Spleen (tissue), 7 donors: ENCODE measurements around the gene CEP250.

Experiments
- CTCF ChIP-seq, 11 experiments: fragments of 200-600 bp in 7 of 11; fragments of 450-650 bp in 4 of 11; sonication (generic) in 4 of 11; IDR thresholded peaks in 8 of 11; conservative IDR thresholded peaks in 3 of 11; 1 replicate in 7 of 11; 2 replicates in 4 of 11; pipeline versions ENCODE4 v1.4.0 to v1.8.0; 2016 to 2021; ENCODE audit warnings: antibody characterized with exemption in 11 of 11, inconsistent platforms in 4 of 11, mild to moderate bottlenecking in 1 of 11
- POLR2A ChIP-seq, 3 donors: fragments of 450-650 bp; IDR thresholded peaks; one replicate each; pipeline ENCODE4 v1.5.1; 2017; ENCODE audit warnings: antibody characterized with exemption in 3 of 3, mild to moderate bottlenecking in 1 of 3
- POLR2AphosphoS5 ChIP-seq, 3 donors: sonication (generic); formaldehyde crosslinking; IDR thresholded peaks; one replicate each; pipeline ENCODE4 v1.5.1; 2017; ENCODE audit warnings: antibody characterized with exemption in 3 of 3
- donor health status: DM: no; HTN: no; CAD: no; lungs with moderate emphysema.
- donor health status: DM: no; HTN: no; CAD: no.
- donor health status: DM: no; HTN: no; CAD: no.

GRCh38 chr20:35409542-35409941, 45.9 kb upstream of the CEP250 start:
- TF ChIP-seq CTCF (IDR thresholded peaks at IDR 0.05 in 8 of 11, conservative IDR thresholded peaks at IDR 0.05 in 3 of 11) (no peak), POLR2AphosphoS5 (IDR thresholded peaks at IDR 0.05) (no peak), POLR2A (IDR thresholded peaks at IDR 0.05) (no peak)
